ENCODE measurements around the gene PDE2A.

Gene PDE2A

GRCh38 chr11:72586321-72587090 lies 87.7 kb downstream of the PDE2A start:
- peaks cover 0 to 7% of the 10 kb centered on the region in 2 donors for H3K27me3 ChIP-seq (ENCODE audit: control insufficient read depth in 1 of 2, insufficient read depth in 2 of 2, low read length in 2 of 2)
- H3K36me3 ChIP-seq (ENCODE audit: control insufficient read depth in 2 of 2, insufficient read depth in 2 of 2, low read length in 2 of 2), result peaks cover 11 to 15% of the 10 kb centered on the region in 2 donors
- no peak overlapping the region for H3K4me3 ChIP-seq (ENCODE audit: low read length in 2 of 2)
- no peaks in the 10 kb centered on the region for H3K9me3 ChIP-seq (ENCODE audit: control insufficient read depth in 2 of 2, low read length in 2 of 2)
- H3K27ac ChIP-seq (ENCODE audit: low read length), result no peak overlapping the region
- no peak overlapping the region for H3K9ac ChIP-seq (ENCODE audit: low read length in 2 of 2)
- peaks cover 8% of the 10 kb centered on the region for H3K4me1 ChIP-seq (ENCODE audit: control insufficient read depth, insufficient read depth, low read length)

DNA sequence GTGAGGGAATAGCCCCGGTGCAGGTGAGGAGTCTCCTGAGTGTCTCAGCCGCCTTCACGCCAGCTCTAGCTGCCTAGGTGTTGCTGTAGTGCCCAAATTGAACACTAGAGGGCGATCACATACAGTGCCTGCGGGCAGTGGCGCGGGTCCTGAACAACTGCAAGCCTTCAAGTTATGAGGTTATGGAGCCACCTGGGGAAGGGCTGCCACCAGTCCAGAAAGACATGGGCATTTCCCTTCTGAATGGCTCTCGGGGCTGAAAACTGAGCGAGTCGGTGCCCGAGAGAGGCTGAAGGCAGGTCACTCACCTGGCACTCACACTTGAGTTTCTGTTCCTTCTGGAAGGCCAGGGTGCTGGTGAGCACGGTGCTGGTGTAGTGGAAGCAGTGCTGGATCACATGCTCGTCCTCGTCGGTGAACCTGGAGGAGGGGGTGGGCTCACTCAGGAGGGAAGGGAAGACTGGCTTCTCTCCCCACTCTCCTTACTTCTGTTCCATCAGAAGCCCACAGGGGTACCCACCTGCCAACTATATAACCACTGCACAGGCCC lies 88.4 kb downstream of the PDE2A start:
- Histone ChIP-seq H3K9ac (ENCODE audit: low read length in 2 of 2) (no peak overlapping the region), H3K9me3 (ENCODE audit: control insufficient read depth in 2 of 2, low read length in 2 of 2) (no peaks in the 10 kb centered on the region), H3K27me3 (ENCODE audit: control insufficient read depth in 1 of 2, insufficient read depth in 2 of 2, low read length in 2 of 2) (peaks cover 0 to 5% of the 10 kb centered on the region in 2 donors), H3K27ac (ENCODE audit: low read length) (no peak overlapping the region), H3K4me1 (ENCODE audit: control insufficient read depth, insufficient read depth, low read length) (peaks cover 8% of the 10 kb centered on the region), H3K4me3 (ENCODE audit: low read length in 2 of 2) (no peak overlapping the region), H3K36me3 (ENCODE audit: control insufficient read depth in 2 of 2, insufficient read depth in 2 of 2, low read length in 2 of 2) (peaks cover 17 to 22% of the 10 kb centered on the region in 2 donors)

- Histone ChIP-seq H3K27ac (ENCODE audit: low read length) (no peak overlapping the region), H3K9ac (ENCODE audit: low read length in 2 of 2) (no peak overlapping the region), H3K4me3 (ENCODE audit: low read length in 2 of 2) (no peak overlapping the region), H3K4me1 (ENCODE audit: control insufficient read depth, insufficient read depth, low read length) (peaks cover 3% of the 10 kb centered on the region), H3K36me3 (ENCODE audit: control insufficient read depth in 2 of 2, insufficient read depth in 2 of 2, low read length in 2 of 2) (peaks cover 23% of the 10 kb centered on the region in 2 donors), H3K9me3 (ENCODE audit: control insufficient read depth in 2 of 2, low read length in 2 of 2) (no peaks in the 10 kb centered on the region), H3K27me3 (ENCODE audit: control insufficient read depth in 1 of 2, insufficient read depth in 2 of 2, low read length in 2 of 2) (peaks cover 0 to 5% of the 10 kb centered on the region in 2 donors)
Observed at GRCh38 chr11:72584939-72585597, 89.2 kb downstream of the PDE2A start.

GRCh38 chr11:72584293-72584938 lies 89.8 kb downstream of the PDE2A start:
- Histone ChIP-seq H3K4me3 (ENCODE audit: low read length in 2 of 2) (no peak overlapping the region), H3K4me1 (ENCODE audit: control insufficient read depth, insufficient read depth, low read length) (peaks cover 3% of the 10 kb centered on the region), H3K27ac (ENCODE audit: low read length) (no peak overlapping the region), H3K36me3 (ENCODE audit: control insufficient read depth in 2 of 2, insufficient read depth in 2 of 2, low read length in 2 of 2) (peaks cover 23 to 24% of the 10 kb centered on the region in 2 donors), H3K9ac (ENCODE audit: low read length in 2 of 2) (no peak overlapping the region), H3K9me3 (ENCODE audit: control insufficient read depth in 2 of 2, low read length in 2 of 2) (no peaks in the 10 kb centered on the region), H3K27me3 (ENCODE audit: control insufficient read depth in 1 of 2, insufficient read depth in 2 of 2, low read length in 2 of 2) (peaks cover 0 to 5% of the 10 kb centered on the region in 2 donors)

DNA sequence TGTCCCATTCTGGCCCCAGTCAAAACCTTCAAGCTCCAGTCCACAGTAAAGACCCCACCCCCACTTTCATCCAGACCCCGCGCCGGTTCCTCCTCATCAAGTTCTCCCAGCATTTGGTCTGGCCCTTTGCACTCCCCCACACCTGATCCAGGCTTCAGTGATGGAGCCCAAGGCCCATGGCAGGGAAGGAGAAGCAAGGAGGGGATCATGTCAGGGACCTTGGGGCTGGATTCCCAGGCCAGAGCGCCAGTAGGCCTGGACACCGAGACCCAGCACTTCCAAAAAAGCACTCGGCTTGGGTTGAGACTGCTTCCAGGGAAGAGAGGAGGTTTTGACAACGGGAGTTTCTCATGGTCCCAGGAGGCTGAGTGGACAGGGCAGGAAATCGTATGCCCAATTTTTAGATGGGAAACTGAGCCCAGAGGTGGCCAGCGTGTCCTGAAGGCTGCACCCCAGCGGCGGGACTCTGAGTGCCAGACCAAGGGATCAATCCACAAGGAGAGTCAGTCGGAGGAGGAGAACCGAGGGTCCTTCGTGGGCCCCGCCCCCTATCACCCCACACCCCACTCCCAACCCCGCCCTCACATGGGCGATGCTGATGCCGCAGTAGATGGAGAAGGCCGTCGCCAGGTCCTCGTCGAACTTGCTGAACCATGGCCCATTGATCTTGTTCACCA lies 90.5 kb downstream of the PDE2A start:
- Histone ChIP-seq H3K9me3 (ENCODE audit: control insufficient read depth in 2 of 2, low read length in 2 of 2) (no peaks in the 10 kb centered on the region), H3K4me1 (ENCODE audit: control insufficient read depth, insufficient read depth, low read length) (peaks cover 3% of the 10 kb centered on the region), H3K27me3 (ENCODE audit: control insufficient read depth in 1 of 2, insufficient read depth in 2 of 2, low read length in 2 of 2) (peaks cover 0 to 5% of the 10 kb centered on the region in 2 donors), H3K4me3 (ENCODE audit: low read length in 2 of 2) (no peak overlapping the region), H3K27ac (ENCODE audit: low read length) (no peak overlapping the region), H3K36me3 (ENCODE audit: control insufficient read depth in 2 of 2, insufficient read depth in 2 of 2, low read length in 2 of 2) (peaks cover 22 to 24% of the 10 kb centered on the region in 2 donors), H3K9ac (ENCODE audit: low read length in 2 of 2) (no peak overlapping the region)

DNA sequence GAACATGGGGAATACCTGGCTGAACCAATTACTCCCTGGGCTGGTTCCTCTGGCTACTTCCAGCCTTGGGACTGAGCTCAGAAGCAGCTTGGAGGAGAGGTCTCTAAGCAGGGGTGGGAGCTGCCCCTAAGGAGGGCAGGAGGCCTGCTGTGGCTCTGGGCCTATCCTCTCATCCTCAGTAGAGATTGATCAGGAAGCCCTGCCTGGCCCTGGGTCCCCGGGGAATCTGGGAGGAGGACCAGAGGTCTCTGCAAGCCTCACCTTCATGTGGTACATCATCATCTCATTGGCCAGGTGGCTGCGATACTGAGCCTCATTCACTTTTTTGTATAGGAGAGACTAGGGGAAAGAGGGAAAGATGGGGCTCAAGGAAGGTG lies 91.1 kb downstream of the PDE2A start:
- Histone ChIP-seq H3K4me3 (ENCODE audit: low read length in 2 of 2) (no peak overlapping the region), H3K4me1 (ENCODE audit: control insufficient read depth, insufficient read depth, low read length) (peaks cover 3% of the 10 kb centered on the region), H3K36me3 (ENCODE audit: control insufficient read depth in 2 of 2, insufficient read depth in 2 of 2, low read length in 2 of 2) (peaks cover 25 to 28% of the 10 kb centered on the region in 2 donors), H3K27me3 (ENCODE audit: control insufficient read depth in 1 of 2, insufficient read depth in 2 of 2, low read length in 2 of 2) (peaks cover 0 to 5% of the 10 kb centered on the region in 2 donors), H3K9me3 (ENCODE audit: control insufficient read depth in 2 of 2, low read length in 2 of 2) (no peaks in the 10 kb centered on the region), H3K9ac (ENCODE audit: low read length in 2 of 2) (no peak overlapping the region), H3K27ac (ENCODE audit: low read length) (no peak overlapping the region)

GRCh38 chr11:72582206-72583176 lies 91.7 kb downstream of the PDE2A start:
- no peaks in the 10 kb centered on the region for H3K9me3 ChIP-seq (ENCODE audit: control insufficient read depth in 2 of 2, low read length in 2 of 2)
- peaks cover 3% of the 10 kb centered on the region for H3K4me1 ChIP-seq (ENCODE audit: control insufficient read depth, insufficient read depth, low read length)
- H3K4me3 ChIP-seq (ENCODE audit: low read length in 2 of 2), result no peak overlapping the region
- H3K27me3 ChIP-seq (ENCODE audit: control insufficient read depth in 1 of 2, insufficient read depth in 2 of 2, low read length in 2 of 2), result peaks cover 0 to 5% of the 10 kb centered on the region in 2 donors
- H3K9ac ChIP-seq (ENCODE audit: low read length in 2 of 2), result no peak overlapping the region
- H3K27ac ChIP-seq (ENCODE audit: low read length), result no peak overlapping the region
- H3K36me3 ChIP-seq (ENCODE audit: control insufficient read depth in 2 of 2, insufficient read depth in 2 of 2, low read length in 2 of 2), result peaks cover 29 to 31% of the 10 kb centered on the region in 2 donors

DNA sequence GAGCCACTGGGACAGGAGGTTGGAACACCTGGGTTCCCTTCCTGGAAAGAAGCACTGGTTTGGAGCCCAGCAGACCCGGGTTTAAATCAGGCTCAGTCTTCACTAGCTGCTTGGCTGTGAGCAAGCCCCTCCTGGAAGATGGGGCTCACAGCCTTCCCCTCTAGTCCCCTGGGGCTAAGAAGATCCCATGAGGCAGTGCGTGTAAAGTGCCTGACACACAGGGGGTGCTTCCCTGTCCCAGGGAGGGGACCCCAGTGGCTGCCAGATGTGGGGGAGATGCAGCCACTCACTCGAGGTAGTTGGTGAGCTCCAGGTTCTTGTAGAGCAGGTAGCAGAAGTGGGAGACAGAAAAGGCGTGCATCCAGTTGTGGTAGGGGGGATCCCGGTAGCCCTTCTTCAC lies 93.2 kb downstream of the PDE2A start:
- H3K9me3 ChIP-seq (ENCODE audit: control insufficient read depth in 2 of 2, low read length in 2 of 2), result no peaks in the 10 kb centered on the region

GRCh38 chr11:72580642-72580950 lies 93.6 kb downstream of the PDE2A start:
- no peak overlapping the region for H3K27ac ChIP-seq (ENCODE audit: low read length)
- peaks cover 33 to 37% of the 10 kb centered on the region in 2 donors for H3K36me3 ChIP-seq (ENCODE audit: control insufficient read depth in 2 of 2, insufficient read depth in 2 of 2, low read length in 2 of 2)
- H3K9me3 ChIP-seq (ENCODE audit: control insufficient read depth in 2 of 2, low read length in 2 of 2), result no peaks in the 10 kb centered on the region
- H3K27me3 ChIP-seq (ENCODE audit: control insufficient read depth in 1 of 2, insufficient read depth in 2 of 2, low read length in 2 of 2), result peaks cover 0 to 5% of the 10 kb centered on the region in 2 donors
- H3K4me3 ChIP-seq (ENCODE audit: low read length in 2 of 2), result no peak overlapping the region
- no peak overlapping the region for H3K9ac ChIP-seq (ENCODE audit: low read length in 2 of 2)
- no peaks in the 10 kb centered on the region for H3K4me1 ChIP-seq (ENCODE audit: control insufficient read depth, insufficient read depth, low read length)

More for the DNA sequence above, 93.2 kb downstream of the PDE2A start:
- H3K9ac ChIP-seq (ENCODE audit: low read length in 2 of 2), result no peak overlapping the region
- H3K36me3 ChIP-seq (ENCODE audit: control insufficient read depth in 2 of 2, insufficient read depth in 2 of 2, low read length in 2 of 2), result peaks cover 33 to 37% of the 10 kb centered on the region in 2 donors
- H3K27me3 ChIP-seq (ENCODE audit: control insufficient read depth in 1 of 2, insufficient read depth in 2 of 2, low read length in 2 of 2), result peaks cover 0 to 5% of the 10 kb centered on the region in 2 donors
- no peak overlapping the region for H3K4me3 ChIP-seq (ENCODE audit: low read length in 2 of 2)
- H3K27ac ChIP-seq (ENCODE audit: low read length), result no peak overlapping the region
- peaks cover 3% of the 10 kb centered on the region for H3K4me1 ChIP-seq (ENCODE audit: control insufficient read depth, insufficient read depth, low read length)
